GM21529 (cell line): Measurements from ENCODE around the gene STK32C.

Experiments used
- ATAC-seq: cut with Tn5 transposase; IDR thresholded peaks from one replicate; pipeline ENCODE4 v1.9.1; 2021; ENCODE audit not compliant: unreplicated experiment

The STK32C gene

DNA sequence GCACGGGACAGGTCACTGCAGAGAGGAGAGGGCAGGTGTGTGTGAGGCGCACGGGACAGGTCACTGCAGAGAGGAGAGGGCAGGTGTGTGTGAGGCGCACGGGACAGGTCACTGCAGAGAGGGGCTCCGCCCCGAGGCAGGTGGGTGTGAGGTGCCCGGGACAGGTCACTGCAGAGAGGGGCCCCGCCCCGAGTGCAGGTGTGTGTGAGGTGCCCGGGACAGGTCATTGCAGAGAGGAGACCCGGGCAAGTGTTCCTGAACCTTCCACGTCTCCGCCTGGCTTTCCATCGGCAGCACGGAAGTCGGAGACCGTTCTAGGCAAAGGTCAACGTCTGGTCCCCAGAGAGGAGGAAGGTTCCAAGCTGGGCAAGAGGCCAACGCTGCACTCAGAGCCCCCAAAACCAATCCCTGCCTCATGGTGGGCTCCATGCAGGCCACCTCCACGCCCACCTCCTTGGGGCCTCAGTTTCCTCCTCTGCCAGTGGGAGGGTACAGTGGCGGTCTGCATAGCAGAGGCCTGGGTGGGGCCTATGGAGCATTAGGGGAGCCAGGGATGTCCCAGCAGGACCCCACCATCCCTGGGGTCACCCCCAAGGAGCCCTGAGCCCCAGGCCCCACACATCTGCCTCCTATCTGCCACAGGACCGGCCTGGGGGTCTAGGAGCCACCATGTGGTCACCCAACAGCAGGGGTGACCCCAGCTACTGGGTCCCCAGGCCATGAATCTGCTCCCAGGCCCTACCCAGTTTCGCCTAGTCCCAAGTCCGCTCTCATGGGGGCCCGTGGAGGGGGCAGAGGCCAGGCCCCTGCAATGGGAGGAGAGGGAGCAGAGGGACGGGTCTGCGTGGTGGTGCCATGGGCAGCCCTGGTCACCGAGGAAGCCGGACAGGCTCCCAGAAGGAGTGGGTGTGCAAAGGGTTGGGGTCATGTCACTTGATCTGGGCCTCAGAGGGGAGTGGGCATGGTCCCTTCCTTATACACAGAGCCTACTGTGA, 57.0 kb downstream of the STK32C start:
- no peak for ATAC-seq

DNA sequence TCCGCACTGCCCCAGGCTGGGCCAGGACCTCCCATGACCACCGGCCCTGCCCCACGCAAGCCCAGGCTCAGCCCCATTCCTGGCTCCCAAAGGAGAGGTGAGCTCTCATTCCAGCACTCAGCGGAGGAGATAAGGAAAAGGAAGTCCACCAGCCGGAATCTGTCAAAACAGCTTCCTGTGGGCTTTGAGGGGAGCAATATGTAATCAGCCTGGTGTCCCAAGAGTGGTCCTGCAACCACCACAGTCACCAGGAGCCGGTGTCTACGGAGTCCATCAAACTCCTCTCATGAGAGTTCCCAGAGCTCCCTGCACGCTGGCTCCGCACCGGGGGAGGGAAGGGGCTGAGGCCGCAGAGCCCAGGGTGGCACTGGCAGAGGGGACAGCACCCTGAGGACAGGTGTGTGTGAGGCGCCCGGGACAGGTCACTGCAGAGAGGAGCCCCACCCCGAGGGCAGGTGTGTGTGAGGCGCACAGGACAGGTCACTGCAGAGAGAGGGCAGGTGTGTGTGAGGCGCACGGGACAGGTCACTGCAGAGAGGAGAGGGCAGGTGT, 57.9 kb downstream of the STK32C start:
- ATAC-seq: no peak

DNA sequence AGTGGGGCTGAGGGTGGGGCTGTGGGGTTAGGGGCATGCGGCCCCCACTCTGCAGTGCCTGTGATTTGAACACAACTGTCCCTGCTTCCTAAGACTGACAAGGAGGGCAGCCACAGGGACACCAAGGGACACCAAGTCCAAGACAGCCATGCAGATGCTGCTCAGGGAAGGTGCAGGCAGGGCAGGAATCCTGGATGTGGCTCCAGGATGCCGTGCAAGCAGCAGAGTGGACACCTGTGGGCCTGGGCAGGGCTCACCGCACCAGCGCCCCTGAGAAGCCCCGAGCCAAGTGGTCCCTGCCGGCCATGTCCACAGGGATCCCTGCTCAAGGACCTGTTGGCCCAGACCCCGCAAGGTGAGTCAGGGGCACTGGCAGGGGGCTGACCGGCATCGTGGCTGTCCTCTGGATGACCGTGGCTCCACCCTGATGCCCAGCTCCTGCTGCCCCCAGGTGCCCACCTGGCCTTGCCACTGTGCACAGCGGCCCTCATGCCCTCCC, 58.5 kb downstream of the STK32C start:
- ATAC-seq: no peak

- no peak for ATAC-seq
Observed at GRCh38 chr10:132248455-132249225, 59.1 kb downstream of the STK32C start.

- no peak for ATAC-seq
Observed at GRCh38 chr10:132247943-132248342, 59.8 kb downstream of the STK32C start.

DNA sequence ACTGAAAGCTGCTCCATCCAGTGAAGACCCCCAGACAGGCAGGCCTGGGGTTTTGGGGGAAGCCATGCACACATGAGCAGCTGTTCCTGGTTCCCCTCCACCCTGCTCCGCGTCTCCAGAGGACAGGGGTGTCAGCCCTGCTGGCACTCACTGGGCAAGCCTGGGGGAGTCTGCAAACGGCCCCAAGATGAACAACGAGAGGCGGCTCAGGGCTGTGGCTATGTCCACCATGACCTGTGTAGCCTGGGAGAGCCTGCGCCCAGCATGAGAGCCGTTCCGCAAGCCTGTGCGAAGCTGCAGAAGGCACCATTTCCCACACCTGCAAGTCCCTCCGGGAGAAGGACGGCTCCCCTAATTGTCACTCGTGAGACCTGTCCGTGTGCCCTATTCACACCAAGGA, 61.5 kb downstream of the STK32C start:
- ATAC-seq: no peak

- ATAC-seq: no peak
Observed at GRCh38 chr10:132245056-132245455, 62.7 kb downstream of the STK32C start.

GRCh38 chr10:132243626-132244025, 64.1 kb downstream of the STK32C start:
- no peak for ATAC-seq

DNA sequence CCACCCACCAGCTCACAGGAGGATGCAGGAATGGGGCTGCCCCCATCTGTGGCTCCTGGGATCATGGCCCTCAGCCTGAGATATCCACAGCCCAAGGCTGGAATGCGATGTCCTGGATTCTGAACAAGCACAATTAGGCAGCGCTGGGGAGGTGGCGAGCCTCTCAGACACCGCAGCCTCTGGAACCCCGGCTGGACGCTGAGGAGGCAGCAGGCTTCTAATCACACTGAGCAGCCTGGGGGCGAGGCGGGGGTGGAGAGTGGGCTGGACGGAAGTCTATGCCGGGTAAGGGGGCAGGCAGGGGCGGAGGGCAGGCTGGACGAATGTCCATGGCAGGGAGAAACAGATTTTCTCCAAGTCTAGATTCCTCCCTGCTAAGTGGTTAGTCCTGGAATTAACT, 64.6 kb downstream of the STK32C start:
- no peak for ATAC-seq

DNA sequence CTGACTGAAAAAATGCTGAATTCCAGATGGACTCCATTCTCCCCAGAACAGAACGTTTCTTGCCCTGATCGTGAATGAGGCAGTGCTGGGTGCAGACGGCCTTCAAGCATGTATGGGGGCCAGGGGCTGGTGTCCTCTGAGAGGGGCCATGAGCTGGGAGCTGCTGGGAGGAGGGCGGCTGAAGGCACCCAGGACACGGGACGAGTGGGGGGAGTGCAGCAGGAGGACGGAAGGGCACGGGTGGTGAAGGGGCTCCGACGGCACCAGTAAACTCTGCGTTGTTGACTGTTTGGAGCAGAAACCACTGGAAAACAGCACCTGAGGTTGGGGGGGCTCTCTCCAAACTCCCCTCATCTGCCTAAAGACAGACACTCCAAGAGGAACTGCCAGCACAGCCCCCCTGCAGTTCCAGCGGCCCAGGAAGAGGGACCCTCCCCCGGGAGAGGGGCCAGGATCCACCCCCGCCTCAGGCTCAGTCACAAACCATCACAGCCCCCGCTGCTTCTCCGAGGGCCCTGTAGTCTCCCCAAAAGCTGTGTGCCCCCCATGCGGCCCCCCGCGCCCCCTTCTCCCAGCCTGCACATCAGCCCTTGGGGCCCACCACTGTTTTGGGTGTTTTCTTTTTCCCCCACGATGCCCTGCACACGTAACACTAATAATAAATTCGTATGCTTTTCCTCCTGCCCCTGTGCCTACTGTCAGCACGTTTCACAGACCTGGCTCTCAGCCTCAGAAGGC, 65.5 kb downstream of the STK32C start:
- no peak for ATAC-seq

DNA sequence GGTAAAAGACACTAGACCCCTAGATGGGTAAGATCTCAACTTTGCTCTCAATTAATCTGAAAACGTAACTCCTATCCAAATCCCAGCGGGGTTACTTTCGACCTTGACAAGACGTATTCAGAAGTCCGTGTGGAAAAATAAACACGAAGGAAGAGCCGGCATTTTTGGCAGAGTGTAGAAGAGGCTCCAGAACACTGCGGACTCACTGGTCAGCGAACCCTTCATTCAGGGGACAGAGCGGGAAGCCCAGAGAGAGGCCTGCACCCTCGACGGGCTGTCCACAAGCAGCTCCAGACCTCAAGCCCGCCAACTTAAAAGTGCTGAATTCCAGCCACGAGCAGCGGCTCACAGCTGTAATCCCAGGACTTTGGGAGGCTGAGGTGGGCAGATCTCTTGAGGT, 66.3 kb downstream of the STK32C start:
- no peak for ATAC-seq

GRCh38 chr10:132241086-132241485, 66.7 kb downstream of the STK32C start:
- ATAC-seq: no peak

GRCh38 chr10:132240581-132240980, 67.2 kb downstream of the STK32C start:
- ATAC-seq: no peak

DNA sequence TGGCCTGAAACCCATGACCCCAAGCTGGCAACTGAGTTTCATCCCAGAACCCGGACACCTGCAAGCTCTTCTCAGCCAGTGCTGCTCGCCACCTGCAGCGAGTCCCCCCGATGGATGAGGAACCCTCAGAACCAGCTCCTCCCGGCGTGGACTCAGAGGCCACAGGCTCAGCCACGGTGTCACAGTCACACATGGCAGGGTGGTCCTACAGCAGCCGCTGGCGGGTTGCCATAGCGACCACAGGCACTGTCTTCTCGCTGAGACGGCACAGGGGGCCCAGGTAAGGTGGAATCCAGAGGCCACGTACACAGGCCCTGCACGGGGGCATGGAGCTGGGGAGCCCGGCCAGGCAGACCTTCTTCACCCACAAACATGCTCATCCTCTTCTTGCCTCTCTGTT, 67.6 kb downstream of the STK32C start:
- ATAC-seq: no peak

DNA sequence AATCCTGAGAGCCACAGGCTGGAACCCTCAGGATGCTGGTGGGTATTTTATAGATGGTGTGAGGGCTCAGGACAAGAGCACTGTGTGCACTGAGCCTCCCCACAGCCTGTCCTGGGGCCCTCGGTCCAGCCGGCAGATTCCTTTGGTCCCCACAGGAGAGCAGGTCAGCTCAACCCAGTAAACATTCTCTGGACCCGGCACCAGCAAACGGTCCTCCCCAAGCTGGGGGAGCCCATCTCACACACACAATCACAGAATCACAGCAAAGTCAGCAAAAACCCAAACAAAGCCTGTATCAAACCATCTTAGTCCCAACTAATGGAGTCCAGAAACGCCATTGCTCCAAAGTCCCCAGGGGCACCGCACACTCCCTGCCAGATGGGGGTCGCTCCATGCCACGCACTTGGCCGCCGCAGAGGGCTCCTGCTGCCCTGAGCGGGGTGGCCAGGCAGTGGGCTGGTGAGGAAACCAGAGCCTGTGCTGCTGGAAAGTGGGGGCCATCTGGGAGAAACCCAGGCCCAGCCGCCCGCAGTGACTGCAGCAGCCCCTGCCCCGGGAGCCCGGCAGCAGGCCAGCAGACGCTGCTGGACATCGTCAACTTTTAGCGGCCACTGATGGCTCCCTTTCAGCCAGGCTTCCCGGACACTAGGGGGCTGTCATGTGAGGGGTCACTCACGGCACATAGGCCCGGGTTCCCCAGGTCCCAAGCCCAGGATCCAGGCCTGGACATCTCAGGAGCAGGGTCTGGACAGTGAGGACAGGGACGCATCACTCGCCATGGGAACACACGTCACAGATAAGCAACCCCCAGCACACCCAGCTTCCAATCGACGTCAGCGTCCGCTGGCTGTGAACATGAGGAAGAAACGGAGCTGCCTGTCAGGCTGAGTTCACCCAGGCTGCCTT, 68.4 kb downstream of the STK32C start:
- ATAC-seq: no peak

- ATAC-seq: no peak
Observed at GRCh38 chr10:132238371-132239125, 69.2 kb downstream of the STK32C start.

DNA sequence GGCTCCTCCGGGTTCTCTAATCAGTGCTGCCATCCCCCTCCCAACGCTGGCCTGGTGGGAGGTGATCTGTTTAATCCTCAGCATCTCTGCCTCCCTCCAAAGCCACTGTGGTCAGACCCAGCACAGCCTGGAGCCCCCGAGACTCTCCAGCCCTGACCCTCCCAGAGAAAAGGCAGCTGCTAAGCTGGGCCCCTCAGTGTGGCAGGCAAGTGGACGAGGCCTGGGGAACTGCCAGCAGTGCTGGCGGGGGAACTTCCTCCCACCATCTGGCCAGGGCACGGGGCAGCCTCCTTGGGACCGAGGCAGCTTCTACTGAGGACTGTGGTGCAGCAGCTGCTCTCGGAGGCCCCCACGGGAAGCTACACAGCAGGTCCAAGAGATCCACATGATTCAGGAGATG, 69.9 kb downstream of the STK32C start:
- no peak for ATAC-seq

GRCh38 chr10:132237396-132237795, 70.4 kb downstream of the STK32C start:
- no peak for ATAC-seq

- ATAC-seq: no peak
Observed at GRCh38 chr10:132236881-132237280, 70.9 kb downstream of the STK32C start.
